Left cardiac atrium (tissue), 4 donors: ENCODE results near the gene CCL14. TPM values are rescaled to one million over a fixed set of nuclear protein-coding genes. Genes with fewer than 3 reads are reported as not detected.
A peak's percentile ranks its signal among the peaks of the same experiment; 100 is the strongest.
"Not testable (repeated sequence)": the region's sequence is repeated elsewhere in the genome, so short reads cannot be mapped to it uniquely, and the experiment has no call there.

Experiments
- ATAC-seq, 2 donors: fragments of 200-7000 bp; cut with Tn5 transposase; one replicate each; pipeline ENCODE4 v1.9.1; 2020; ENCODE audit warnings: mild to moderate bottlenecking in 2 of 2, moderate library complexity in 2 of 2
- DNase-seq: peaks from one replicate; pipeline ENCODE4 v3.0.0-alpha.2; 2020
- intact Hi-C, 2 donors: fragments of 100-400 bp; cut with DNase I; formaldehyde crosslinking; loops; one replicate each; pipeline versions ENCODE4 v1.14.1 to v1.15.1; 2022 to 2023
- total RNA-seq, 2 donors: library from RNA; stranded (reverse); fragmentation: NEBNext Ultra II Directional; extraction: Animal tissue kit (Norgen Biotek cat#: 25700); gene quantifications; one replicate each; pipeline ENCODE4 v1.2.1, GENCODE V29; 2021
- donor health status: DM: no; HTN: yes; CAD: no.
- donor health status: DM: no; HTN: yes; CAD: no; lungs with severe emphysema.
- donor health status: DM: yes; HTN: yes; CAD: no.
- donor health status: Dilated cardiomyopathy.

The CCL14 gene
- total RNA-seq, 2 donors from 2014 or later: 7.2 to 47.7 TPM

- intact Hi-C loops: no loop called here
- DNase-seq (no peak), ATAC-seq (no peak)
These were observed 11.6 kb upstream of the CCL14 start for GRCh38 chr17:35998018-35998545.

DNA sequence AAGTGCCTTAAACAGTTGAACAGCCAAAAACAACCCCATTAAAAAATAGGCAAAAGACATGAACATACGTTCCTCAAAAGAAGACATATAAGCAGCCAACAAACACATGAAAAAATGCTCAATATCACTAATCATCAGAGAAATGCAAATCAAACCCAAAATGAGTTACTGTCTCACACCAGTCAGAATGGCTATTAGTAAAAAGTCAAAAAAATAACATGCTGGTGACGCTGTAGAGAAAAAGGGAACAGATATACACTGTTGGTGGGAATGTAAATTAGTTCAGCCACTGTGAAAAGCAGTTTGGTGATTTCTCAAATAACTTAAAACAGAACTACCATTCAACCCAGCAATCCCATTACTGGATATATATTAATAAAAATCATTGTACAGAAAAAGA, 8.8 kb upstream of the CCL14 start:
- intact Hi-C loops, ATAC-seq: not testable (repeated sequence)

GRCh38 chr17:35991075-35991474, 4.5 kb upstream of the CCL14 start:
- ATAC-seq: no peak
- no peak for DNase-seq
- intact Hi-C loops: no loop called here

More for the DNA sequence above, 8.8 kb upstream of the CCL14 start:
- DNase-seq: not testable (repeated sequence)

DNA sequence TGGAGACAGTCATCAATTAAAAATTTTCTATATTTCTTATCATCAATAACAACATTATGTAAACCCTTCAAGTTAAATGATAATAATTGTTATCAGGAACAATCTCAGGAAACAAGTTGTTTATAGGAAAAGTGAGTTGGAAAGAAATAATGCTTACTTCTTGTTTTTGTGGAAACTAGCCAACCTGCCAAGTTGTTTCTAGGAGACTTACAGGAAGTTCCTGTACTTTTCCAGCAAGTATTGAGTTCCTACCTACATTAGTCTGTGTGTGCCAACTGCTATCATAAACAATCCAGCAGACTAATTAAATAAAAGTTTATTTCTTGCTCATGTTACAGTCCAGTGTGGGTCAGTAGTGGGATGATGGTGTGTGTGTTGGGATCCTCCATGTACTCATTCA, 1.6 kb upstream of the CCL14 start:
- DNase-seq: no peak
- ATAC-seq: no peak
- intact Hi-C loops: loop anchor here in 1 of 2 donors (10.0 kb wide), 1 partner anchor 477 kb away; no protein-coding TSS in a partner anchor

GRCh38 chr17:35984140-35984539, 2.4 kb downstream of the CCL14 start:
- intact Hi-C loops: loop anchor here in 1 of 2 donors (10.0 kb wide), 1 partner anchor 481 kb away; no protein-coding TSS in a partner anchor
- DNase-seq (no peak), ATAC-seq (no peak)

DNA sequence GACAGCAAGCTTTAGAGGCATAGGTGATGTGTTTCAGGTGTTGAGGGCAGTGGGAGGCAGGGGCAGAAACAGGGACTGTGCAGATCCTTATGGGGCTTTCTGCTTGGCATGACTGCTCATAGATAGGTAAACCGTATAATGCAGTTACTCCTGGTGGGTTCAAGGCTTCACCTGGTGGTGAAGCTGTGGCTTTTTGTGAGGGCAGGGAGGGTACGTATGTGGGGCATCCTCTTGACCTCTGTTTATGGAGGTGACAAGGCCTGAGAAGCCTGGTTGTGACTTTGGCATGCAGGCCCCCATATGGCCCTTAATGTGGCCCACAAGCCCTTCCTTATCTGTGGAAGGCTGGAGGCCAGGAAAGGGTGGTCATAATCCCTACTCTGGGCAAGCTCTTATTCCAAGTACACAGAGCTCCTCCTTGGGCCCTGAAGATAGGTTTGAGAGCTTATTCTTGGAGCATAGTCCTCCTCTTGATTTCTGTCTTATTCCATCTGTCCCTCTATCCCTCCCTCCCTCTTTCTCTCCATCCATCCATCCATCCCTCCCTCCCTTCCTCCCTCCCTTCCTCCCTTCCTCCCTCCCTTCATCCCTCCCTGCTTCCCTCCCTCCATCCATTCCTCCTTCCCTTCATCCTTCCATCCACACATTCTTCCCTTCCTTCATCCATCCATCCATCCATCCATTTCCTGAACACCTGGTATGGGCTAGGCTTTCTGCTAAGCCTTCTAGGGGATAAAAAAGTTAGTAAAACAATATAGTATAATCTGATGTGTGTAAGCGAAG, 3.9 kb downstream of the CCL14 start:
- DNase-seq (no peak), ATAC-seq (no peak)
- intact Hi-C loops: loop anchor here in 1 of 2 donors (10.0 kb wide), 1 partner anchor 482 kb away; no protein-coding TSS in a partner anchor

GRCh38 chr17:35981908-35982330, 4.6 kb downstream of the CCL14 start:
- intact Hi-C loops: loop anchor here in 1 of 2 donors (10.0 kb wide), 1 partner anchor 483 kb away; no protein-coding TSS in a partner anchor
- no peak for ATAC-seq

GRCh38 chr17:35981246-35981645, 5.3 kb downstream of the CCL14 start, which contains the start of gene CCL16:
TSS of gene CCL16 (minus strand) at chr17:35981497. CDS start at chr17:35981420, 77 bp downstream.
- intact Hi-C loops: loop anchor here in 1 of 2 donors (10.0 kb wide), 1 partner anchor 484 kb away; no protein-coding TSS in a partner anchor
- ATAC-seq: no peak
- no peak for DNase-seq

More at GRCh38 chr17:35981908-35982330, 4.6 kb downstream of the CCL14 start:
- no peak for DNase-seq

DNA sequence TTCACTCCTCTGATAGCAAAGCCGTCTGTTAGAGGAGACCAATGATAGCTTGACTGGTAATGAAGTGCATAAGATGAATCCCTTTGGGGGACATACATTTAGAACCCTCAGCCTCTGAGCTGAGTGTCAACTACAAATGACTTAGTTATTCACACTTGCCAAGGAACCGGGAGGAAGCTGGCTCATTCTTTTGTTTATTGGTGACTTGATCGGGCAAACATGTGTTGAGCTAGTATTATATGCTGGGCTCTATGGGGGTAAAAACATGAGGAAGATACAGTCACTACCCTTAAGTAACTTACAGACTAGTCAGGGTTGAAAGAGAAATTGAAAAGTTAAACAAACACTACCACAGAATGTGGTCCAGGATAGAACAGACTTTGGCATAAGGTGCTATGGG, 8.2 kb downstream of the CCL14 start:
- intact Hi-C loops: no loop called here
- DNase-seq (no peak), ATAC-seq (no peak)

GRCh38 chr17:35977509-35977908, 9.0 kb downstream of the CCL14 start:
- ATAC-seq (no peak), DNase-seq (no peak)
- intact Hi-C loops: no loop called here

- DNase-seq (peak; percentile 29), ATAC-seq (peak in 1 of 2 donors; percentile 19)
- intact Hi-C loops: loop anchor here in 1 of 2 donors (5.0 kb wide), 1 partner anchor 99 kb away; no protein-coding TSS in a partner anchor
These were observed 12.9 kb downstream of the CCL14 start for GRCh38 chr17:35973333-35974260.

- intact Hi-C loops: loop anchor here in 1 of 2 donors (5.0 kb wide), 1 partner anchor 99 kb away; no protein-coding TSS in a partner anchor
- ATAC-seq: no peak
- no peak for DNase-seq
These were observed 13.6 kb downstream of the CCL14 start for GRCh38 chr17:35972945-35973332.

DNA sequence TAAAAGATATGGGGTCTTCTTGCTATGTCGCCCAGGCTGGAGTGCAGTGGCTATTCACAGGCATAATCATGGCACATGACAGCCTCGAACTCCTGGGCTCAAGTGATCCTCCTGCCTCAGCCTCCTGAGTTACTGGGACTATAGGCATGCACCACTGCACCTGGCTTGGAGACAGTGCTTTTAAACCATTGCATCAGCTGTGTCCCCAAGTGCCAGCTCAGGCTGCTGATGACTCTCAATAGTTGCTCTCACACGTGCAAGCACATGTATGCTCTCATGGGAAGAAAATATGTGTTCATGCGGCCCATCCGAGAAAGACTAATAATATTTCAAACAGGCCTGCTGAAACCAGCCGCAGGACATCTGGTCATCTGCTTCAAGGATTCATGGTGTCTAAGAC, 14.0 kb downstream of the CCL14 start:
- intact Hi-C loops: loop anchor here in 1 of 2 donors (5.0 kb wide), 1 partner anchor 100 kb away; no protein-coding TSS in a partner anchor
- DNase-seq: no peak
- no peak for ATAC-seq

- intact Hi-C loops: loop anchor here in 1 of 2 donors (5.0 kb wide), 1 partner anchor 100 kb away; no protein-coding TSS in a partner anchor
- ATAC-seq (no peak), DNase-seq (no peak)
These were observed 14.5 kb downstream of the CCL14 start for GRCh38 chr17:35972066-35972465.

DNA sequence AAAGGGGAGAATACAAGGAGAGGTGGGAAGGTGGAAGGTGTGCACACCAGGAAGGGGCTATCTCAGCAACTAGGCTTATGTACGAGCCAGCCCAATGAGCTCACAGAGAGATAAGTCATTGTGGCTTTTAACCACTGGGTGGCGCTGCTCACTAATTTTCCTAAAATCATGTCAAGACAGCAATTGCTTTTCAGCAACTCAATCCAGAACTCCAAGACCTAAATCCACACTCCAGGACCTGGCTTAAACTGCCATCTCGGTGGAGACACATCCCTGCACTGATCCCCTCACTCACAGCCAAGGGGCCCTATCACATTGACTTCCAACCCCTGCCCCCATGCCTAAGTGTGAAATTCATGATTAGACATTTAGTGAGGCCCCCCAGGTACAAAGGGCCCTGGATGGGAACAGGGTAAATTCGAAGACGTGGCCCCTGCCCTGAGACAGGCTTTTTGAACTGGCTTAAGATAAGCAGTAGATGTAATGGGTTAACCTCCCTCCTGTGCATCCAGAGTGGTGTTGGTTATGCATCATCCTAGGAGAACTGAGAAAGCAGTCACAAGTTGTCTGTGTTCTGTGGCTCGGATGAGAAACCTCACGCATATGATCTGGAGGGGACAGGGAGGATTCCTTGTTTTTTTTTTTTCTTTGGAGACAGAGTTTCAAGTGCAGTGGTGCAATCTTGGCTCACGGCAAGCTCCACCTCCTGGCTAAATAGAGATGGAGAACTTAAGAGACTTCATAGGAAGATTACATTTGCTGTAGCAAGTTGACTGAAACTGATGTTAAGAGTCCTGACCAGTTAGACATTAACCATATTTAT, 16.8 kb downstream of the CCL14 start:
- DNase-seq: peak; percentile 75
- peak; percentile 78 to 82 for ATAC-seq
- intact Hi-C loops: loop anchor here in 1 of 2 donors (2.0 to 5.0 kb wide), 3 partner anchors 103 to 513 kb away; no protein-coding TSS in a partner anchor

- intact Hi-C loops: loop anchor here in 1 of 2 donors (2.0 kb wide), 2 partner anchors 180 to 514 kb away; no protein-coding TSS in a partner anchor
- ATAC-seq: no peak
- no peak for DNase-seq
These were observed 17.9 kb downstream of the CCL14 start for GRCh38 chr17:35968520-35969054.

DNA sequence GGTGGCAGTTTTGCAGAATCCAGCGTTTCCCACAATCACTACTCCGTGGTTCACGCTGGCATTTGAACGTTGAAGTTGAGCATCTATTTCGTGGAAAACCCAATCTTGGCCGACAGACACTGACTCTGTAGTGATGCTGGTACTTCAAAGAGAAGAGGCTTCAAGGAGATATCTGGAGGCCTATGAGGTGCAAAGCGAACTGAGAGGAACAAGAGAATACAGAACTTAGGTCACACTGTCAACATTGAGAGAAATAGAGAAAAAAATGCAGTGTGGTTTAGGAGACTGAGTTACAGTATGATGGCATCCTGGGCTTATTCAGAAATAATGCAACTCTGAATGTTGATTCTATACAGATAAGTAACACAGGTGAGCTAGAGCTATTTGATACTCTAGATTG, 21.3 kb downstream of the CCL14 start:
- no peak for ATAC-seq
- intact Hi-C loops: no loop called here
- DNase-seq: no peak

DNA sequence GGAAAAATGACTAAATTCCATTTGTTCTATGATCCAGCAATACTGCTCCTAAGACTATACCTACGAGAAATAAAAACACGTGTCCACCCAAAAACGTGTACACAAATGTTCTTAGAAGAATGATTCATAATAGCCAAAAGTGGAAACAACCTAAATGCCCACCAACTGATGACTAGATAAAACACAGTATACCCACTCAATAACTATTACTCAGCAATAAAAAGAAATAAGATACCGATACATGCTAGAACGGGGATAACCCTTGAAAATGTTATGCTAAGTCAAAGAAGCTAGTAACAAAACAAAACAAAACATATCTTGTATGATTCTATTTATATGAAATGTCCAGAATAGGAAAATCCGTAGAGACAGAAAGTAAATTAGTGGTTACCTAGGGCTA, 22.9 kb downstream of the CCL14 start:
- intact Hi-C loops: no loop called here
- DNase-seq (no peak), ATAC-seq (no peak)
